Gastroesophageal sphincter (tissue), 4 donors: ENCODE results near the gene DUSP8. TPM values are rescaled to one million over a fixed set of nuclear protein-coding genes. Genes with fewer than 3 reads are reported as not detected.
A peak's percentile ranks its signal among the peaks of the same experiment; 100 is the strongest.
"Not testable (repeated sequence)": the region's sequence is repeated elsewhere in the genome, so short reads cannot be mapped to it uniquely, and the experiment has no call there.

Experiments used
- ATAC-seq: fragments of 150-250 bp; one replicate; pipeline ENCODE4 v1.9.1; 2016; ENCODE audit warnings: mild to moderate bottlenecking, moderate library complexity
- H3K27ac ChIP-seq, 4 donors: fragments of 200-600 bp; sonication (generic) in 3 of 4; 1 replicate in 3 of 4; 2 replicates in 1 of 4; pipeline ENCODE4 v1.5.1; 2016 to 2019
- H3K27me3 ChIP-seq: fragments of 200-600 bp; sonication (generic); one replicate; pipeline ENCODE4 v1.5.1; 2019
- H3K36me3 ChIP-seq, 2 donors: fragments of 200-600 bp; sonication (generic); one replicate each; pipeline ENCODE4 v1.5.1; 2019; ENCODE audit warnings: control low read depth in 1 of 2
- H3K4me1 ChIP-seq, 3 donors: fragments of 200-600 bp; sonication (generic); 1 replicate in 2 of 3; 2 replicates in 1 of 3; pipeline ENCODE4 v1.5.1; 2016 to 2019; ENCODE audit warnings: control low read depth in 2 of 3
- H3K4me3 ChIP-seq, 2 donors: fragments of 200-600 bp; sonication (generic); one replicate each; pipeline ENCODE4 v1.5.1; 2019; ENCODE audit warnings: mild to moderate bottlenecking in 1 of 2, moderate library complexity in 1 of 2
- H3K9me3 ChIP-seq, 3 donors: fragments of 200-600 bp; sonication (generic); one replicate each; pipeline ENCODE4 v1.5.1; 2017 to 2019; ENCODE audit warnings: control low read depth in 2 of 3
- EP300 ChIP-seq: sonication (generic); formaldehyde crosslinking; IDR thresholded peaks from one replicate; pipeline ENCODE4 v1.6.1; 2017; ENCODE audit warnings: antibody characterized with exemption, mild to moderate bottlenecking
- POLR2A ChIP-seq, 2 donors: fragments of 450-650 bp; IDR thresholded peaks; one replicate each; pipeline ENCODE4 v1.6.1; 2017; ENCODE audit warnings: antibody characterized with exemption in 2 of 2, mild to moderate bottlenecking in 2 of 2, moderate library complexity in 1 of 2
- POLR2AphosphoS5 ChIP-seq: sonication (generic); formaldehyde crosslinking; IDR thresholded peaks from one replicate; pipeline ENCODE4 v1.6.1; 2017; ENCODE audit warnings: antibody characterized with exemption
- WGBS, 2 donors: methylation state at CpG; one replicate each; pipeline ENCODE4 v1.1.5; 2018; ENCODE audit warnings: low coverage in 1 of 2; 5-methylcytosine and 5-hydroxymethylcytosine counted together
- total RNA-seq, 4 donors: library from RNA; depleted of rRNA; stranded (reverse); fragments of >200 nt; gene quantifications; one replicate each; pipeline ENCODE4 v1.1.0, GENCODE V29; 2016
- TF ChIP-seq, protein P1 (sequence below), 4 experiments: fragments of 200-600 bp in 2 of 4; fragments of 450-650 bp in 2 of 4; sonication (generic) in 1 of 4; IDR thresholded peaks; one replicate each; pipeline ENCODE4 v1.5.1; 2017 to 2019; ENCODE audit warnings: antibody characterized with exemption in 4 of 4, mild to moderate bottlenecking in 2 of 4, moderate library complexity in 2 of 4

The DUSP8 gene
- total RNA-seq, 4 donors from 2014 or later = 3.3 to 7.8 (median 4.9) TPM

- TF ChIP-seq POLR2AphosphoS5 = no peak
- TF ChIP-seq, protein P1, sequence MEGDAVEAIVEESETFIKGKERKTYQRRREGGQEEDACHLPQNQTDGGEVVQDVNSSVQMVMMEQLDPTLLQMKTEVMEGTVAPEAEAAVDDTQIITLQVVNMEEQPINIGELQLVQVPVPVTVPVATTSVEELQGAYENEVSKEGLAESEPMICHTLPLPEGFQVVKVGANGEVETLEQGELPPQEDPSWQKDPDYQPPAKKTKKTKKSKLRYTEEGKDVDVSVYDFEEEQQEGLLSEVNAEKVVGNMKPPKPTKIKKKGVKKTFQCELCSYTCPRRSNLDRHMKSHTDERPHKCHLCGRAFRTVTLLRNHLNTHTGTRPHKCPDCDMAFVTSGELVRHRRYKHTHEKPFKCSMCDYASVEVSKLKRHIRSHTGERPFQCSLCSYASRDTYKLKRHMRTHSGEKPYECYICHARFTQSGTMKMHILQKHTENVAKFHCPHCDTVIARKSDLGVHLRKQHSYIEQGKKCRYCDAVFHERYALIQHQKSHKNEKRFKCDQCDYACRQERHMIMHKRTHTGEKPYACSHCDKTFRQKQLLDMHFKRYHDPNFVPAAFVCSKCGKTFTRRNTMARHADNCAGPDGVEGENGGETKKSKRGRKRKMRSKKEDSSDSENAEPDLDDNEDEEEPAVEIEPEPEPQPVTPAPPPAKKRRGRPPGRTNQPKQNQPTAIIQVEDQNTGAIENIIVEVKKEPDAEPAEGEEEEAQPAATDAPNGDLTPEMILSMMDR (IDR thresholded peaks at IDR 0.05) = peak in 1 of 4 experiments; percentile 12
- Histone ChIP-seq H3K27me3 (no peaks in the 10 kb centered on the region), H3K27ac (peak overlapping the region in 3 of 4 donors; percentile 3 to 49 (median 37)), H3K4me1 (peaks cover 0 to 87% (median 49%) of the 10 kb centered on the region in 3 donors), H3K9me3 (no peaks in the 10 kb centered on the region), H3K36me3 (no peaks in the 10 kb centered on the region), H3K4me3 (no peak overlapping the region)
- peak; percentile 32 for ATAC-seq
- 72% methylated on average over 6 to 15 of the region's 23 CpGs for WGBS, 2 donors
Measured at GRCh38 chr11:1513326-1514296, 58.5 kb downstream of the DUSP8 start.

- H3K36me3 ChIP-seq, H3K9me3 ChIP-seq, H3K27me3 ChIP-seq, ATAC-seq, H3K4me3 ChIP-seq: not testable (repeated sequence)
- peak overlapping the region in 1 of 4 donors; percentile 43 for H3K27ac ChIP-seq
- 72 to 84% methylated on average over 4 to 5 of the region's 9 CpGs for WGBS, 2 donors
- H3K4me1 ChIP-seq = peaks cover 0 to 90% (median 57%) of the 10 kb centered on the region in 3 donors
Measured at GRCh38 chr11:1512531-1513258, 59.4 kb downstream of the DUSP8 start.

GRCh38 chr11:1511937-1512496 is 60.1 kb downstream of the DUSP8 start:
- H3K4me1 ChIP-seq = peaks cover 0 to 90% (median 61%) of the 10 kb centered on the region in 3 donors
- no peak for ATAC-seq
- WGBS, 2 donors = 75 to 84% methylated on average over 8 to 9 of the region's 12 CpGs
- no peaks in the 10 kb centered on the region for H3K36me3 ChIP-seq
- no peak for TF ChIP-seq POLR2A (IDR thresholded peaks at IDR 0.05)
- TF ChIP-seq EP300 = no peak
- no peak for TF ChIP-seq POLR2AphosphoS5
- no peak overlapping the region for H3K4me3 ChIP-seq
- no peaks in the 10 kb centered on the region for H3K9me3 ChIP-seq
- H3K27me3 ChIP-seq = no peaks in the 10 kb centered on the region
- H3K27ac ChIP-seq = no peak overlapping the region

DNA sequence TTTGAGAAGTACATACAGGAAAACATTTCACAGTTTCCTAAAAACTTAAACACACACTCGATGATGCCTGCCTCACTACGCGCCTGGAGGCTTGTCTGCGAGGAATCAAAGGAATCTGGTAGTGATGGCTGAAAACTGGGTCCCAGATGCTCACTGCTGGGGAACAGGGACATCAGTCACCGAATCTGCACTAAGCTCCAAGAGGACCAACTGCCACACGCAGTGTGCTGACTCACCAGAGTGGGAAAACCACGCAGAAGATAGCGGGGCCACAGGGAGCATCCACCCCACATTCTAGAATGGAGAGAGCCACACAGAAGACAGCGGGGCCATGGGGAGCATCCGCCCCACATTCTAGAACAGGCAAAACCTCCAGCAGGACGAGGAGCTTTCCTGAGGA is 61.1 kb downstream of the DUSP8 start:
- WGBS, 2 donors = 77 to 79% methylated on average over 5 to 9 of the region's 11 CpGs
- no peak overlapping the region for H3K4me3 ChIP-seq
- no peaks in the 10 kb centered on the region for H3K27me3 ChIP-seq
- TF ChIP-seq, protein P1 (IDR thresholded peaks at IDR 0.05) = no peak
- TF ChIP-seq POLR2A (IDR thresholded peaks at IDR 0.05) = no peak
- TF ChIP-seq POLR2AphosphoS5 = no peak
- TF ChIP-seq EP300 = no peak
- peaks cover 0 to 90% (median 63%) of the 10 kb centered on the region in 3 donors for H3K4me1 ChIP-seq
- ATAC-seq = no peak
- H3K27ac ChIP-seq = no peak overlapping the region
- no peaks in the 10 kb centered on the region for H3K9me3 ChIP-seq
- no peaks in the 10 kb centered on the region for H3K36me3 ChIP-seq

GRCh38 chr11:1510351-1510750 is 61.7 kb downstream of the DUSP8 start:
- H3K9me3 ChIP-seq, ATAC-seq, H3K36me3 ChIP-seq, H3K4me3 ChIP-seq, H3K27me3 ChIP-seq, H3K27ac ChIP-seq: not testable (repeated sequence)
- 83 to 85% methylated on average over 2 to 4 of the region's 18 CpGs for WGBS, 2 donors
- H3K4me1 ChIP-seq = peaks cover 0 to 90% (median 59%) of the 10 kb centered on the region in 3 donors

- no peak overlapping the region for H3K4me3 ChIP-seq
- no peaks in the 10 kb centered on the region for H3K9me3 ChIP-seq
- H3K27me3 ChIP-seq = no peaks in the 10 kb centered on the region
- no peaks in the 10 kb centered on the region for H3K36me3 ChIP-seq
- 47 to 73% methylated on average over 3 to 8 of the region's 20 CpGs for WGBS, 2 donors
- H3K27ac ChIP-seq = no peak overlapping the region
- TF ChIP-seq, protein P1 (IDR thresholded peaks at IDR 0.05) = no peak
- TF ChIP-seq POLR2A (IDR thresholded peaks at IDR 0.05) = no peak
- no peak for TF ChIP-seq POLR2AphosphoS5
- TF ChIP-seq EP300 = no peak
- peaks cover 0 to 90% (median 53%) of the 10 kb centered on the region in 3 donors for H3K4me1 ChIP-seq
- ATAC-seq = no peak
Measured at GRCh38 chr11:1509626-1510255, 62.3 kb downstream of the DUSP8 start.
